Neuronal stem cell (in vitro differentiated cells): ENCODE data around the gene FBXO9.

Source experiments
- DNase-seq: peaks from one replicate; pipeline ENCODE4 v3.0.0-alpha.2; 2013; ENCODE audit warnings: low spot score
- H2AFZ ChIP-seq: one replicate; pipeline ENCODE4 v1.6.1; 2013; ENCODE audit warnings: mild to moderate bottlenecking, low read length, inconsistent platforms
- H2AK5ac ChIP-seq: 2 replicates; pipeline ENCODE4 v1.6.1; 2013; ENCODE audit warnings: low read depth, mild to moderate bottlenecking, inconsistent platforms, low read length, moderate library complexity, mixed read lengths
- H2BK120ac ChIP-seq: 2 replicates; pipeline ENCODE4 v1.6.1; 2013; ENCODE audit warnings: low read depth, mild to moderate bottlenecking, inconsistent platforms, low read length, moderate library complexity, mixed read lengths
- H2BK12ac ChIP-seq: one replicate; pipeline ENCODE4 v1.6.1; 2013; ENCODE audit warnings: low read length, inconsistent platforms
- H2BK15ac ChIP-seq: 2 replicates; pipeline ENCODE4 v1.6.1; 2013; ENCODE audit warnings: mild to moderate bottlenecking, low read length, inconsistent platforms, mixed read lengths
- H2BK5ac ChIP-seq: one replicate; pipeline ENCODE4 v1.6.1; 2013; ENCODE audit warnings: inconsistent platforms, mild to moderate bottlenecking, low read length, moderate library complexity
- H3K14ac ChIP-seq: one replicate; pipeline ENCODE4 v1.6.1; 2013; ENCODE audit warnings: low read length, inconsistent platforms
- H3K18ac ChIP-seq: 2 replicates; pipeline ENCODE4 v1.6.1; 2013; ENCODE audit warnings: low read length, inconsistent platforms
- H3K23ac ChIP-seq: 2 replicates; pipeline ENCODE4 v1.6.1; 2013; ENCODE audit warnings: low read depth, mild to moderate bottlenecking, mixed read lengths, low read length, inconsistent platforms; ENCODE audit not compliant: poor library complexity
- H3K27ac ChIP-seq: replicated peaks from 3 replicates; pipeline ENCODE4 v1.5.1; 2013; ENCODE audit warnings: low read length, inconsistent platforms
- H3K27me3 ChIP-seq, 3 experiments: 2 replicates each; pipeline ENCODE4 v1.6.1; 2013; ENCODE audit warnings: low read length in 3 of 3, mild to moderate bottlenecking in 2 of 3, inconsistent platforms in 1 of 3, low read depth in 1 of 3, mixed read lengths in 1 of 3, moderate library complexity in 1 of 3; ENCODE audit not compliant: control insufficient read depth in 3 of 3, insufficient read depth in 3 of 3
- H3K36me3 ChIP-seq, 2 donors: replicated peaks in 1 of 2; 2 replicates each; pipeline ENCODE4 v1.6.1; 2013; ENCODE audit warnings: low read length in 2 of 2; ENCODE audit not compliant: control insufficient read depth in 2 of 2, insufficient read depth in 2 of 2
- H3K4ac ChIP-seq: 2 replicates; pipeline ENCODE4 v1.6.1; 2013; ENCODE audit warnings: inconsistent platforms, mild to moderate bottlenecking, low read length, moderate library complexity
- H3K4me1 ChIP-seq, 2 donors: 1 replicate in 1 of 2; 2 replicates in 1 of 2; pipeline ENCODE4 v1.6.1; 2013; ENCODE audit warnings: low read length in 2 of 2, low read depth in 1 of 2; ENCODE audit not compliant: control insufficient read depth in 2 of 2, insufficient read depth in 1 of 2
- H3K4me2 ChIP-seq: one replicate; pipeline ENCODE4 v1.6.1; 2013; ENCODE audit warnings: mild to moderate bottlenecking, low read length, inconsistent platforms; ENCODE audit not compliant: insufficient read depth, poor library complexity, severe bottlenecking
- H3K4me3 ChIP-seq, 2 donors: 2 replicates each; pipeline ENCODE4 v1.5.1; 2013; ENCODE audit warnings: low read length in 2 of 2, mild to moderate bottlenecking in 2 of 2, inconsistent platforms in 1 of 2, moderate library complexity in 1 of 2
- H3K79me1 ChIP-seq: one replicate; pipeline ENCODE4 v1.6.1; 2013; ENCODE audit warnings: low read depth, mild to moderate bottlenecking, inconsistent platforms, low read length, moderate library complexity
- H3K9ac ChIP-seq: one replicate; pipeline ENCODE4 v1.6.1; 2013; ENCODE audit warnings: mild to moderate bottlenecking, low read depth, low read length, inconsistent platforms; ENCODE audit not compliant: poor library complexity
- H3K9me3 ChIP-seq, 2 donors: replicated peaks in 1 of 2; 2 replicates each; pipeline versions ENCODE3 to v1.6.1; 2013; ENCODE audit warnings: low read length in 2 of 2, mild to moderate bottlenecking in 2 of 2, inconsistent platforms in 1 of 2, low read depth in 1 of 2, mixed read lengths in 1 of 2, moderate library complexity in 1 of 2; ENCODE audit not compliant: control insufficient read depth in 2 of 2, insufficient read depth in 1 of 2
- H4K8ac ChIP-seq: one replicate; pipeline ENCODE4 v1.6.1; 2013; ENCODE audit warnings: low read depth, mild to moderate bottlenecking, inconsistent platforms, low read length, moderate library complexity
- H4K91ac ChIP-seq: one replicate; pipeline ENCODE4 v1.6.1; 2013; ENCODE audit warnings: low read length, low read depth, mild to moderate bottlenecking, inconsistent platforms; ENCODE audit not compliant: poor library complexity
- WGBS, 2 donors: extraction: QIAGEN DNeasy Blood & Tissue Kit; methylation state at CpG; one replicate each; pipeline ENCODE4 v1.1.7; 2013; ENCODE audit warnings: missing lambda C conversion rate in 2 of 2, mixed read lengths in 1 of 2; ENCODE audit not compliant: insufficient read length in 2 of 2, insufficient replicate concordance in 1 of 2; ENCODE audit errors: extremely low coverage in 2 of 2; 5-methylcytosine and 5-hydroxymethylcytosine counted together

The FBXO9 gene

DNA sequence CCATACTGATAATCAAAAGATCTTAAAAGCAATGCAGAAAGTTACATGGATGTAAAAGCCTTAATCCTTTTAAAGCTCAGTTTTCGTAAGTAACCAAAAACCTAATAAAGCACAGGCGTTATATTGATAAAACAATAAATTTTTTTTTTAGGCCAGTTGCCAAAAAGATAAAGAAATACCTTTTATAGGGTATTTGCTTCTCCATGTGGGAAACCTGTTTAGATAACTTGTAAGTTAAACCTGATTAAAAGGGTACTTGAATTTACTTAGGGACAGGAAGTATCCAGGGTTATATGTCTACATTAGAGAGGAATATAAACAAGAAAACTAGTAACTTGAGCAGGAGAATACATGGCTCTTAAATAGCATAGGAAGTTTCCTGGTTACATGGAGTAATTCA lies 21.1 kb downstream of the FBXO9 start:
- Histone ChIP-seq H2BK5ac (no peak overlapping the region), H3K14ac (no peak overlapping the region), H3K4ac (no peak overlapping the region), H3K4me3 (no peak overlapping the region), H3K18ac (no peak overlapping the region), H3K23ac (no peak overlapping the region), H3K27me3 (no peaks in the 10 kb centered on the region), H3K79me1 (no peaks in the 10 kb centered on the region), H4K8ac (no peak overlapping the region), H4K91ac (no peak overlapping the region), H2BK12ac (no peak overlapping the region), H2BK15ac (no peak overlapping the region), H3K9me3 (peaks cover 0 to 1% of the 10 kb centered on the region in 2 donors), H2BK120ac (no peak overlapping the region), H3K4me2 (no peak overlapping the region), H3K36me3 (peaks cover 12 to 96% of the 10 kb centered on the region in 2 donors), H2AFZ (no peak overlapping the region), H2AK5ac (no peak overlapping the region), H3K27ac (no peak overlapping the region), H3K4me1 (no peaks in the 10 kb centered on the region), H3K9ac (no peak overlapping the region)
- WGBS, 2 donors, result no CpG with 5 or more reads among the region's 2 CpGs
- DNase-seq, result no peak

DNA sequence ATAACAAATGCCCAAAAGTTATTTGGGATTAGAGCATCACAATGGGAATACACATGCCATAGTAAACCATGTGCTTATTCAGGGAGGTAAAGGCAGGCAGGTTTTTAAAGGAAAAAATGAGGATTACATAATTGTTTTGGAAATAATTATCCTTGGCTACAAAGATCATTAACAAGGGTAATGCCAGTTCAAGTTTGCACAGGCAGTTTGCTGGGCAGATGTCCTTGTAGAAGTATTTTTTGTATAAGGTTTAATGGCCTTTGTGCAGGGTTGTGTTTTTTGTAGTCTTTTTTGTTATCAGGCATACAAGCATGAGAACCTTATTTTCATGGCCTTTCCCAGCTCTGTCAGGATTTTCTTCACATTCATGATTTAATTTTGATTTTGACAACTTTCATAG lies 24.7 kb downstream of the FBXO9 start:
- no peak overlapping the region for H2BK5ac ChIP-seq
- H3K27me3 ChIP-seq, result no peaks in the 10 kb centered on the region
- H2AFZ ChIP-seq, result no peak overlapping the region
- no peak overlapping the region for H3K14ac ChIP-seq
- no peak overlapping the region for H3K4me3 ChIP-seq
- no peak overlapping the region for H2BK15ac ChIP-seq
- no peak overlapping the region for H3K18ac ChIP-seq
- H2BK12ac ChIP-seq, result no peak overlapping the region
- no peaks in the 10 kb centered on the region for H3K4me1 ChIP-seq
- no peak for DNase-seq
- H2BK120ac ChIP-seq, result no peak overlapping the region
- no peaks in the 10 kb centered on the region for H3K79me1 ChIP-seq
- no peak overlapping the region for H2AK5ac ChIP-seq
- peaks cover 0 to 1% of the 10 kb centered on the region in 2 donors for H3K9me3 ChIP-seq
- H4K91ac ChIP-seq, result no peak overlapping the region
- H4K8ac ChIP-seq, result no peak overlapping the region
- peaks cover 13 to 95% of the 10 kb centered on the region in 2 donors for H3K36me3 ChIP-seq
- H3K4ac ChIP-seq, result no peak overlapping the region
- no peak overlapping the region for H3K27ac ChIP-seq
- H3K9ac ChIP-seq, result no peak overlapping the region
- no peak overlapping the region for H3K4me2 ChIP-seq
- H3K23ac ChIP-seq, result no peak overlapping the region

DNA sequence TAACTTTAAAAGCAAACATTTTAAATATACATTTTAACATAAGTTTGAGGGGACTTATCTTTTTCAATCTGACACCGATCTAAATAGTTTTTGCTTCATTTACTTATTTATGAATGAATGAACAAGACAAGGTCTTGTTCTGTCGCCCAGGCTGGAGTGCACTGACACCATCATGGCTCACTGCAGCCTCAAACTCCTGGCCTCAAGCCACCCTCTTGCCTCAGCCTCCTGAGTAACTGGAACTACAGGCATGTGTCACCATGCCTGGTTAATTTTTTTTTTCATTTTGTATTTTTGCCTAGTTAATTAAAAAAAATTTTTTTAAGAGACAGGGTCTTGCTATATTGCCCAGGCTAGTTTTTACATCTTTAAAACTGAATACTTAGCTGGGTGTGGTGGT lies 25.4 kb downstream of the FBXO9 start:
- Histone ChIP-seq H4K91ac (no peak overlapping the region), H2AK5ac (no peak overlapping the region), H3K36me3 (peaks cover 13 to 95% of the 10 kb centered on the region in 2 donors), H3K4me2 (no peak overlapping the region), H3K9me3 (peaks cover 0 to 1% of the 10 kb centered on the region in 2 donors), H3K23ac (no peak overlapping the region), H3K79me1 (no peaks in the 10 kb centered on the region), H3K27ac (no peak overlapping the region), H3K4me1 (no peaks in the 10 kb centered on the region), H3K27me3 (no peaks in the 10 kb centered on the region), H2BK15ac (no peak overlapping the region), H3K4ac (no peak overlapping the region), H3K14ac (no peak overlapping the region), H2BK5ac (no peak overlapping the region), H3K4me3 (no peak overlapping the region), H3K18ac (no peak overlapping the region), H2BK12ac (no peak overlapping the region), H3K9ac (no peak overlapping the region), H2AFZ (no peak overlapping the region), H4K8ac (no peak overlapping the region), H2BK120ac (no peak overlapping the region)
- no peak for DNase-seq
- no CpG with 5 or more reads among the region's 2 CpGs for WGBS, 2 donors

DNA sequence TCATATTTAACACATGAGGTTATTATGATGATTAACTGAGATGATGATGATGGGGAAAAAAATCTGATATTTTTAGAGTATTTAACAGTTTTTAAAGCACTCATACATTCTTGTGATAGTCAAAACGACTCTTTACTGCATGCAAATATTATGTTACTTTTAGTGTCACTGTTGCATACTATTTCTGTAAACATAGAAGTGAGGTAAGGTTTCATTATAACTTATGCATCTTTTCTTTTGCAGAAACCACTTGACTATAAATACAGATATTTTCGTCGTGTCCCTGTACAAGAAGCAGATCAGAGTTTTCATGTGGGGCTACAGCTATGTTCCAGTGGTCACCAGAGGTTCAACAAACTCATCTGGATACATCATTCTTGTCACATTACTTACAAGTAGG lies 30.1 kb downstream of the FBXO9 start:
- peaks cover 16 to 90% of the 10 kb centered on the region in 2 donors for H3K36me3 ChIP-seq
- no peaks in the 10 kb centered on the region for H3K4me1 ChIP-seq

More for the DNA sequence above, 30.1 kb downstream of the FBXO9 start:
- Histone ChIP-seq H3K4me3 (no peak overlapping the region), H2BK120ac (no peak overlapping the region), H4K91ac (no peak overlapping the region), H3K79me1 (no peaks in the 10 kb centered on the region), H3K27ac (no peak overlapping the region), H2AK5ac (no peak overlapping the region), H2BK15ac (no peak overlapping the region), H2AFZ (no peak overlapping the region), H3K9ac (no peak overlapping the region), H3K23ac (no peak overlapping the region), H3K14ac (no peak overlapping the region), H2BK5ac (no peak overlapping the region), H4K8ac (no peak overlapping the region), H3K4me2 (no peak overlapping the region), H3K4ac (no peak overlapping the region), H3K27me3 (no peaks in the 10 kb centered on the region), H3K9me3 (no peaks in the 10 kb centered on the region), H3K18ac (no peak overlapping the region), H2BK12ac (no peak overlapping the region)
- WGBS, 2 donors, result no CpG with 5 or more reads among the region's 3 CpGs
- no peak for DNase-seq
